ENCODE measurements around the gene LAMA5. TPM values are rescaled to one million over a fixed set of nuclear protein-coding genes. Genes with fewer than 3 reads are reported as not detected.

LAMA5 gene
- total RNA-seq, 1 donor from 2014 or later, result 12.1 TPM

- Histone ChIP-seq H3K9me3 (ENCODE audit: low read depth) (no peaks in the 10 kb centered on the region), H3K79me2 (ENCODE audit: low read depth) (no peaks in the 10 kb centered on the region), H3K9ac (no peak overlapping the region), H3K4me1 (no peaks in the 10 kb centered on the region), H3K27me3 (no peaks in the 10 kb centered on the region), H3K36me3 (no peaks in the 10 kb centered on the region), H2AFZ (replicated peaks) (no peak overlapping the region), H3F3A (ENCODE audit: low read depth) (no peaks in the 10 kb centered on the region), H3K4me3 (no peak overlapping the region), H4K20me1 (ENCODE audit: low read depth) (no peaks in the 10 kb centered on the region), H3K27ac (no peak overlapping the region), H3K4me2 (no peak overlapping the region)
- Mint-ChIP-seq H3K27me3 (ENCODE audit: insufficient read depth, low read depth) (peaks cover 6% of the 10 kb centered on the region), H3K27ac (no peak overlapping the region), H3K9me3 (peaks cover 7% of the 10 kb centered on the region), H3K4me3 (no peak overlapping the region), H3K4me1 (no peaks in the 10 kb centered on the region), H3K36me3 (peaks cover 13% of the 10 kb centered on the region)
- no peak for DNase-seq (ENCODE audit: low spot score)
- TF ChIP-seq EZH2 (IDR thresholded peaks at IDR 0.05), result no peak
- TF ChIP-seq CTCF (IDR thresholded peaks at IDR 0.05), result no peak
- no peak for TF ChIP-seq EZH2phosphoT487 (IDR thresholded peaks at IDR 0.05)
These were observed 19.7 kb downstream of the LAMA5 start for GRCh38 chr20:62347445-62347844.

GRCh38 chr20:62347151-62347404, 20.0 kb downstream of the LAMA5 start:
- H3K27ac Mint-ChIP-seq, result no peak overlapping the region
- peaks cover 6% of the 10 kb centered on the region for H3K27me3 Mint-ChIP-seq (ENCODE audit: insufficient read depth, low read depth)
- no peaks in the 10 kb centered on the region for H3K36me3 ChIP-seq
- peaks cover 7% of the 10 kb centered on the region for H3K9me3 Mint-ChIP-seq
- H3K4me1 Mint-ChIP-seq, result no peaks in the 10 kb centered on the region
- H3K4me2 ChIP-seq, result no peak overlapping the region
- H4K20me1 ChIP-seq (ENCODE audit: low read depth), result no peaks in the 10 kb centered on the region
- no peaks in the 10 kb centered on the region for H3K79me2 ChIP-seq (ENCODE audit: low read depth)
- no peak overlapping the region for H2AFZ ChIP-seq (replicated peaks)
- no peak overlapping the region for H3K4me3 ChIP-seq
- H3K9ac ChIP-seq, result no peak overlapping the region
- no peak for DNase-seq (ENCODE audit: low spot score)
- H3K36me3 Mint-ChIP-seq, result peaks cover 13% of the 10 kb centered on the region
- no peaks in the 10 kb centered on the region for H3K4me1 ChIP-seq
- H3K9me3 ChIP-seq (ENCODE audit: low read depth), result no peaks in the 10 kb centered on the region
- H3K4me3 Mint-ChIP-seq, result no peak overlapping the region
- no peaks in the 10 kb centered on the region for H3F3A ChIP-seq (ENCODE audit: low read depth)
- TF ChIP-seq EZH2phosphoT487 (IDR thresholded peaks at IDR 0.05) (no peak), CTCF (IDR thresholded peaks at IDR 0.05) (no peak), EZH2 (IDR thresholded peaks at IDR 0.05) (no peak)
- no peaks in the 10 kb centered on the region for H3K27me3 ChIP-seq
- no peak overlapping the region for H3K27ac ChIP-seq

- H3K4me1 Mint-ChIP-seq, result no peaks in the 10 kb centered on the region
- peaks cover 6% of the 10 kb centered on the region for H3K27me3 Mint-ChIP-seq (ENCODE audit: insufficient read depth, low read depth)
- Histone ChIP-seq H3K27ac (no peak overlapping the region), H3F3A (ENCODE audit: low read depth) (no peaks in the 10 kb centered on the region), H3K4me2 (no peak overlapping the region), H3K4me1 (no peaks in the 10 kb centered on the region), H3K27me3 (no peaks in the 10 kb centered on the region), H2AFZ (replicated peaks) (no peak overlapping the region), H4K20me1 (ENCODE audit: low read depth) (no peaks in the 10 kb centered on the region), H3K79me2 (ENCODE audit: low read depth) (no peaks in the 10 kb centered on the region), H3K36me3 (no peaks in the 10 kb centered on the region), H3K9ac (no peak overlapping the region), H3K9me3 (ENCODE audit: low read depth) (no peaks in the 10 kb centered on the region), H3K4me3 (no peak overlapping the region)
- TF ChIP-seq CTCF (IDR thresholded peaks at IDR 0.05) (no peak), EZH2phosphoT487 (IDR thresholded peaks at IDR 0.05) (no peak), EZH2 (IDR thresholded peaks at IDR 0.05) (no peak)
- H3K9me3 Mint-ChIP-seq, result peaks cover 7% of the 10 kb centered on the region
- DNase-seq (ENCODE audit: low spot score), result no peak
- H3K36me3 Mint-ChIP-seq, result peaks cover 13% of the 10 kb centered on the region
- no peak overlapping the region for H3K27ac Mint-ChIP-seq
- no peak overlapping the region for H3K4me3 Mint-ChIP-seq
These were observed 20.5 kb downstream of the LAMA5 start for GRCh38 chr20:62346398-62347150.

All from neural progenitor cell (in vitro differentiated cells).